Ramos (cell line): ENCODE data around the gene TMEM132D.

Source experiments
- in situ Hi-C: fragments of 300-500 bp; cut with MboI; formaldehyde crosslinking; loops from one replicate; pipeline ENCODE4 v1.14.3; 2022; ENCODE audit warnings: low sequenced_read_pairs; ENCODE audit not compliant: unreplicated experiment

Gene TMEM132D

DNA sequence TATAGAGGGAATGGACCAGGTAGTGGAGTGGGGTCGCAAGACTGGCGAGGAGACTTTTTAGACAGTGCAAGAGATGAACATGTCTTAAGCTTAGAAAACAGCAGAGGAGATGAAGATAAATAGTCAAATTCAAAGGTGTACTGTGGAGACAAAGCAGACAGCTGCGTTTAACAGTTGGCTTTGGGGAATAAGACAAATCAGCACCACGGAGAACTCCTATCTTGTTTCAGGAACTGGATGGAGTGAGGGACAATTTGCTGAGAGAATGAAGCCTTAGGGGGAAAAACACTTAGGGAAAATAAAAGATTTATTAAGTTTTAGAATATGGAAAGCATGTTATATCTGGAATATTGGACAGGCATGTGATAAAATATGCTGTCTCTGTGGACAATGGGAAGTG lies 591.8 kb downstream of the TMEM132D start:
- in situ Hi-C loops, result no loop called here

DNA sequence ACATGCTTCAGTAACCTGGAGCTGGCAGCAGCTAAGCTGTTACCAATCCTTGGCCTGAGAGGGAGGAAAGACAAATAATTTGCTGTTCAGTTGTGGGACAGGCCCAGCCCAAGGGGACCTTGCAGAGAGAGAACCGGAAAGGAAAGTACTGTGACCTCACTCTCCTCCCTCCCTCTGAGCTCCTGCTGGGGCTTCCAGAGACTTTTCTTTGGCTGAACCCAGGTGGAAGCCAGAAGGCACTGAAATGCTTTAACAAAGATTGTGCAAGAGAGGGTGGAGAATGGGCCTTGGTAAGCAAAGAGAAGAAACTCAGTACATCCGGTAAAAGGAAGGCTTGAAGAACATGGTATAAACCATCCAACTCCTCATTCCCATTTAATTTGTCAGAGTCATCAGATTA lies 593.5 kb downstream of the TMEM132D start:
- in situ Hi-C loops, result no loop called here

DNA sequence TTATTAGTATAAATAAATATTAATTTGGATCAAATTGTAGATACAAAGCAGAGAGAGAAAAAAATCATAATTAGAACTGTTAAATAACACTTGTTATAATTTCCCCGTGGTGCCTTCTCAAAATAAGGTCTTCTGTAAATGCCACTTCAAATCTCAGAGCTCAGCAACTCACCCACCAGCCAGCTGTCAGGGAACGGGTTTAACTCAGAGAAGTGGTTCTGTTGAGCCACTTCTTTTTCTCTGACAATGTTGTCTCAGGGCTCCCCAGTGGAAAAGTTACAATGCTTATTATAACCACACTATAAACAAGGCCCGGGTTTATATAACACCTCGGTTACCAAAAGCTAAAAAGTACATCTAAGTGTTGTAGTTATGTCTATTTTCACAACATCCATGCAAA lies 598.0 kb downstream of the TMEM132D start:
- in situ Hi-C loops, result no loop called here

DNA sequence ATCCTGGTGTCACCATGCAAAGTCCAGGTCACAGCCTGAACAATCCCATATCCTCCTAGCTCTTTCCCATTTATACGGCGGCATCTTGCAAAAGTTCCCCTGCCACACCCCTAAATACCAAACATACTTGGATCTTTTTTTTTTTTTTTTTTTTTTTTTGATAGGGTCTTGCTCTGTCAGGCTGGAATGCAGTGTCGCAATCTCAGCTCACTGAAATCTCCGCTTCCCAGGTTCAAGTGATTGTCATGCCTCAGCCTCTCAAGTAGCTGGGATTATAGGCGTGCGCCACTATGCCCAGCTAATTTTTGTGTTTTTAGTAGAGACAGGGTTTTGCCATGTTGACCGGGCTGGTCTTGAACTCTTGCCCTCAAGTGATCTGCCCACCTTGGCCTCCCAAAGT lies 599.3 kb downstream of the TMEM132D start:
- in situ Hi-C loops, result no loop called here

DNA sequence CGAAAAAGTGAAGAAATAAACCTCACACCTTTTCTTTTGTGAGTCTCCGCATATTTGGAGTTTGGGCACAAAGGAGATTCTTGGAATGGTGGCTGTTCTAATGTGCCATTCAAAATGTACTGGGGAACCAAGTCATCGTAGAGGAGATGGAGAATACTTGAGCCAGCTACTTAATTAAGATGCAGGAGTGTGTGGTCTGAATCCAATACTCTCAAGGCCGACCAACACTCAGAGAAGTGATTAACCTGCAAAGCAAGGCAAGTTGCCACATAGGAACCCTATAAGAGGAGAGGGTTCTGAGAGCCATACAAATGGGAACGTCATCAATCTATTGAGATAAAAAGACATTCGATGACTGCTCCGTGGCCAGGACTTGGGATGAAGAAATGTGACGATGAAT lies 603.8 kb downstream of the TMEM132D start:
- in situ Hi-C loops, result no loop called here

DNA sequence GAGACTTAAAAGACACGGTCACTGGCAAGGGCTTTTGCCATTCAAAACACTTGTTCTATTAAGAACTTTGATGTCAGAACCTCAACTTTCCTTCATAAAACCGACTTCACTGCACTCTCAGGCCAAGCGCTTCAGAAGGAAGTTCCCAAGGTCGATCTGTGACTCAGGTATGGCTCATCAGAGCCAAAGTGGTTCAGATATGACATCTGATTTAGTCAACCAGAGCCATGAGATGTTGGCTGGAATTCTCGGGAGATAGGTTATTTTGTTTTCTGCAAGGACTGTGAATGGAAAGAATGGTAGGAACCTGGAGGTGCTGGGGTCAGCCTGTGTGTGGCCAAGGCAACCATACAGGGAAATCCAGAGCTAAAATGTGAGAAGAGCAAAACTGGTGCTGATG lies 604.9 kb downstream of the TMEM132D start:
- in situ Hi-C loops, result no loop called here

DNA sequence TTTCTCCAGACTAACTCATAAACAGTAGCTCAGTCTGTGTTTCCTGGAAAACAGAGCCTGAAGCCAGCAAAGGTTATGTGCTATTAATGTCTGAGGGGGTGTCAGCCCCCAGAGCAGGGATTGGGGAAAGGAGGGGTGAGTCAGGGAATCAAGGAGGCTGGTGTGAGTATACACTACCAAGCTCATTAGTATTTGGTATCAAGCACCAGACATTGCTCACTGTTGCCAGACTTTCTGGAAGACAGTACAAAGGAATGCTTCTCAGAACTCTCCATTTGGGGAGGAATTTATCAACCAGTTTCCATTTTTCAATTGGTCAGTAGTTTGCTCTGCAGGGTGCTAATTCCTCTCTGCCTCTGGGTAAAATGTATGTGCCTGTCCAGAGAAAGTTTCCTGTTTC lies 607.2 kb downstream of the TMEM132D start:
- in situ Hi-C loops, result no loop called here

DNA sequence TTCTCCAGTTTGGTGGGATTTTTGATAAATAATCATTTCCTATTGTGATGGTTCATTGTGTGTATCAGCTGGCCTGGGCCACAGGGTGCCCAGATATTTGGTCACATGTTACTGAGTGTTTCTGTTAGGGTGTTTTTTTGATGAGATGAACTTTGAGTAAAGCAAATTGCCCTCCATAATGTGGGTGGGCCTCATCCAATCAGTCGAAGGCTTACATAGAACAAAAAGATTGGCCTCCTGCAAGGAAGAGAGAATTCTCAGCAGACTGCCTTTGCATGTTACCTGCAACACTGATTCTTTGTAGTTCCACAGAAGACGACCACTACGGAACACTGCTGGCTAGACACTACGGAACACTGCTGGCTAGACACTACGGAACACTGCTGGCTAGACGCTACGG lies 609.0 kb downstream of the TMEM132D start:
- in situ Hi-C loops, result no loop called here

DNA sequence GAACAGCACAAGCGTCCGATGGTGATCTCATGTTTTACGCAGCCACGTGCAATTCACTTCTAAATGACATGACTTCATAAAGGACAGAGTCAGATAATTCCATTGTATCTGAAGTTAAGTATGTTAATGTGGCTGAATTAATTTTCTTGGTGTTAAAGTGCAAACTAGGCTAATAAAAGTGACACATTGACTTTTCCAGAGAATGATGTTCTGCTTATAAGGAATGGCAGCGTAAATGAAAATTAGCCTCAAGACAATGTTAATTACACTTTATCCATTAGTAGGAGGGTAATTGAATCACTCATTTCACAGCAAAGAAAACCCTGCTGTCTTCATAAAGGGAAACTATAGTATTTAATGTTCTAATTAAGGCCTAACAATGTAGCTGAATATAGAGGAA lies 624.1 kb downstream of the TMEM132D start:
- in situ Hi-C loops, result no loop called here

DNA sequence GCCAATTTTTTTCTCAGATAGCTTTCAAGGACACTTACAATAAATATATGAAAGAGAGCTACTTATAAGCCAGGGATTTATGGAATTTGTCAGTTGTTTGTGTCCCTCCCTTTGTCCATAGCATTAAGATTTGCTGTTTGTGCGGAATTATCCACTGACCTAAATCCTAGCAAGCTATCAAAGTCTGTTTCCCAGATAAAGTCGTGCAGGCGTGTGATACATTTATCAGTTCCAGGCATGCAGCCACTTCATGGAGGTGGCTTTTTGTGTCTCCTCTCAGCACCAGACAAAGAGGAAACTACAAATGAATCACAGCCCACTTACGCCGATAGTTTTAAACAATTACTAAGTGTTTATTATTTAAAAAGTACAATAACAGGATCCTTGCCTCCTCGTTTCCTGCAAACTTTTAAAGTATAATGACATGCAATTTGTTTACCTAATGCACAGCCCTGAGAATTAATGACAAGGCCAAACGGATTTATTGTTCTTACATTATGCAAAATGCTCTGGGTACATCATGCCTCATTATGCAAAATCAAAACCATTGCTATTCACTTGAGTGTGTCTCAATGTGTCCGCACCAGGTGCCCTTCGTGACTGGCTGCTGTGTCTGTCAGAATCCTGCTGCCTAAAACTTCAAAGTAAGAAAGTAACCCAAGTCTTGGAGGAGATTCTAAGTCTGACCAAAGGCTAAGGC lies 627.3 kb downstream of the TMEM132D start:
- in situ Hi-C loops, result no loop called here

DNA sequence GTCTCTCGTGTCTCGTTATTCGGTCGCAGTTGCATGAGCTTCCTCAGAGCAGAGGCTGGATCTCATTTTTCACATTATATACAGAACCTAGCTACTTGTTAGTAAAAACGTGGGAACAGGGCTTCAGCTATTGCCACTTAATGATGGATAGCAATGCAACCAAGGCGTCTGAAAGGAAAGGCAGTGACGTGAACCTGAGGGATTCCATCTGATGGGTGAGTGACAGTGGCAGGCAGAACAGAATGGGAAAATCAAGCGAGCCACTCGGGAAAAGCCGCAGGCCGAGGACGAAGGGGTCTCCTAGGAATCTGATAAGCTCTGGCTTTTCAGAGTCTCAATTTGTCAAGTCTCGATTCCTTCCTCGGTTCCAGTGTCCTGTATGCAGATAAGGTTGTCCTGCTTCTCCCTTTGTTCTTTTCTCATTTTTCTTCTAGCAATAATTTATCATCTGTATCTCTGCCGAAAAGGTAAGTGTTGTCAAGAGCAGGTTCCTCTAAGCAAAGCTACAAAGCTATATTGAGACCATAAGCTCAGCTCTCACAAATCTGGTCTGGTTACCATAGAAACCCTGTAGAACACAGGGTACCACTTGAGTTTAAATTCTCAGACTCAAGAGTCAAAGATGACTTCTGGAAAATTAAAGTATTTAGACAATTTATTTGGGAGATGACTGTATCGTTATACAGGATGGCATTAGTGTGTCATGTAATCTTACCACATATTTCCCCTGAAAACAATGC lies 633.9 kb downstream of the TMEM132D start:
- in situ Hi-C loops, result no loop called here

DNA sequence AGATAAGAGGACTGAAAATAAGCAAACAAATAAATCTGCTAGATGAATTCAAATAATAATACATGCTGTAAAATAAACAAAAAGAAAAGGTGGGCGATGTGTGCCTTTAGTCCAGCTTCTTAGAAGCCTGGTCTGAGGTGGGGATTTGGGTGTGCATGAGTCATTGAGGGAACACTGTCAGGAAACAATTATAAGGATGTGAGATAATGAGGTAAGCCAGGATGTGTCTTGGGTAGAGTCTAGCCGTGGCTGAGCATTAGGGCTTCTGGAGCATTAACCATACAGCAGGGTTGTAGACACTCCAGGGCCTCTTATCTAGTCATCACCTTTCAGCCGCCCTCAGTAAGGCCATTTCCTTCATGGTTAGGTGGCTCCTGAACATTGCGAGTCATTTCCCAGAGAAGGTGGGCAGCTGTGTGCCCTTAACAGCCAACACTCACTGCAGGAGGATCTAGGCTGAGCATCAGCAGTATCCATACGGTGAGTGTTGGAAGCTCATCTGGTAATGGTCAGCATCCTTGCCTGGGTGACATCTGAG lies 645.0 kb downstream of the TMEM132D start:
- in situ Hi-C loops, result no loop called here

DNA sequence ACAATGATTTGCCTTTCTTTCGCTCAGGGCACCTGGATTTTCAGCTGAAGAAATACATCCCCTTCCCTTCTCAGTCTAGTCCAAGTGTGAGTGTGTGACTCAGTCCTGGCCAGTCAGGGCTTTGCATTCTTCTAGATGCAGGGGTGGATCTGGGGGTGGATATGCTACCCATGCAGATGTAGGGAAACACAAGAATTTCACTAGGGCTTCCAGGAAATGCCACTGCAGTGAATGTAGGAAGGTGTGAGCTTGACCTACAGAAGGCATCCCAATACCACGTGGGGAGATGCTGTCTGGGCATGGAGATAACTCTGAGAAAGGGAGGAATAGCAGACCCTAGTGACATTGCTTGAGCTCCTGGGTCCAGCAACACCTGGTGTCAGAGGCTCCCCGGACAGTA lies 646.3 kb downstream of the TMEM132D start:
- in situ Hi-C loops, result no loop called here

DNA sequence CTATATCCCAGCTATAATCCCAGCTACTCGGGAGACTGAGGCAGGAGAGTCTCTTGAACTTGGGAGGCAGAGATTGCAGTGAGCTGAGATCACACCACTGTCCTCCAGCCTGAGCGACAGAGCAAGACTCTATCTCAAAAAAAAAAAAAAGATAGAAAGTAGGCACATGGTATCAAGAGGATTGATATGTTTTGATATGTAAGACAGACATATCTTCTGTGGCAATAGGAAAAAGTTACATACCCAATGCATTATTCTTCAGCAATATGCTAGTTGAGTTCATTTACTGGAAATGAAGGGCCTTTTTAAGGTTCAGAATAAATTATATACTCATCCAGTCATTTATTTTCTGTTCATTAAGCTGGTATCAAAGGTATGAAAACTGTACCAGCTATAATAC lies 657.2 kb downstream of the TMEM132D start:
- in situ Hi-C loops, result no loop called here

DNA sequence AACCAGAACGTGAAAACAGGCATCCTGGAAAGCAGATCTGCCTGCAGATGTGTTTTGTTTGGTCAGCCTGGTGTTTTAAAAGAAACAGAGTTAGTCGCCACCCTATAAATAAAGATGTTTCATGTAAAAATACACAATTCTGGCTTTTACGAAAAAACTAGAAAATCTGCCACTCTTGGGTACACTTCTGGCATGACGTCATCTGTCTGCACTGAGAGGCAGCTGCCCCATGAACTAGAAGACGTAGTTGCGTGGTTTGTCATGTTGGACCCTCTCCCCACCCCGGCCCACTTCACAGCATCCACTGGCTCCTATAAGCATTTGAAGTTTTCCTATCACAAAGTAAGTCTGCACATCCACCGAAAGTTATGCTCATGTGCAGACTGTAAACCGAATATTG lies 658.1 kb downstream of the TMEM132D start:
- in situ Hi-C loops, result no loop called here

DNA sequence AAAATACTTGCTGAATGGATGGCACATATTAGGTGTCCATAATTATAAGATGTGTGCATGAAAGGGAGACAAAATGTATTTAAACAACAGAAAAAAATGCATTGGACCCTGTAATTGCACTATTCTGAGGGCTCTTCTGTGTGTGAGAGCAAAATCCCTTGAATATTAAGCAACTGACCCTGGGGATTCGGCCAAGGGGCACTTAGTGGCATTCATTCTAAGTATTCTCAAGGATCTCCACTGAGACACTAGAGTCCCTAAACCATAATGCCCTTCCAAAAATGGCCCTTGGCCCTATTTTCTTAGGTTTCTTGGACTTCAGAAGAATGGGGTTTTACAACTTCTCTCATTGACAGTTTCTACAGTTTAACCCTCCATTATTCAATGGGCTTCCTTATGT lies 662.0 kb downstream of the TMEM132D start:
- in situ Hi-C loops, result no loop called here

DNA sequence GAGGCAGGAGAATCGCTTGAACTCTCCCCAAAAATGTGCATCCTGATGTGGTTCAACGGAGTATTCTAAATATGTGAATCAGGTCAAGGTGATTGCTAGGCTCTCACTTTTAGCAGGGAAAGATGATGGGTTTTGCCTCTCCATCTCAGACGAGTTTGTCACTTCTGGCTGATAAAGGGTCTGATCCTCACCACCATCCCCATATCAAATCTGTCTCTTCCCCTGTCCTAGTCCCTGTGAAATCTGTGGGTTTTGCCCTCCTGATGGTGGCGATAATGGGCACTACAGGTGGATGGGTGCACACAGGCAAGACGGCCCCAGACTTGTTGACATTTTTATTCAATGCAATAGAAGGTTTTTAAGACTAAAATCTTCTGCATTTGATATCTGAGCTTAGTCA lies 665.9 kb downstream of the TMEM132D start:
- in situ Hi-C loops, result no loop called here

DNA sequence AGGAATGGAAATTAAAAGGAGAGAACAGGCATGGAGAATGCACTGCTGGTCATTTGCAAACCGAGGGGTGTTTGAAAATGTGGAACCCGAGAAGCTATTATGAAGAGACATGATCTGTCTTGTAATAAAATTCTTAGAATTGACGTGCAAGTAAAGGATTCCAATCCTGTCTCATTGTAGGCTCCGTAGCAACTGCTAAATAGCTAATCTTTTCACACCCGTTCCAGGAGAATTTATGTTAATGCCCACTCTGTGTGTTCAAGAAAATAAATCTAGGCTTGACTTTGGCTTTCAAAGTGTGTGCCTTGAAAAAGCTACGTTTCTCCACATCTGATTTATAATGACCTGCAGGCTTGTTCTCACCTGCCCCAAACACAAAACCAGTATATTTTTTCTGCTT lies 669.6 kb downstream of the TMEM132D start:
- in situ Hi-C loops, result no loop called here

DNA sequence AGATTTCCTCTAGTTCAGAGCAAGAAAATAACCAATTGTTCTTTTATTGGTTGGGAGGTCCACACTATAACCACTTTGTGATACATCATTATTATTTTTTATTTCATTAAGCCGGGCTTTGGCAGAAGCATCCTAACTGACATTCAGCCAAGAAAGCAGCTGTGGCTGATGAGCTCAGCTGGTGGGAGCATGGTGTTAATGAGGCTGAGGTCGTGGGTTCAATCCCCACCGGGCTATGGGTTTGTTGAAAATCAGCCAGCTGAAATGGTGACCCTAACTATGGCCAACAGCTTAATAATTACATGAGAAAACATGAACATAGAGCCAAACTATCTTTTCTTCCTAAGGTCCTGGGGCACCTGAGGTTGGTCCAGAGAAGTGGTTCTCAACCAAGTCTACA lies 672.3 kb downstream of the TMEM132D start:
- in situ Hi-C loops, result no loop called here

DNA sequence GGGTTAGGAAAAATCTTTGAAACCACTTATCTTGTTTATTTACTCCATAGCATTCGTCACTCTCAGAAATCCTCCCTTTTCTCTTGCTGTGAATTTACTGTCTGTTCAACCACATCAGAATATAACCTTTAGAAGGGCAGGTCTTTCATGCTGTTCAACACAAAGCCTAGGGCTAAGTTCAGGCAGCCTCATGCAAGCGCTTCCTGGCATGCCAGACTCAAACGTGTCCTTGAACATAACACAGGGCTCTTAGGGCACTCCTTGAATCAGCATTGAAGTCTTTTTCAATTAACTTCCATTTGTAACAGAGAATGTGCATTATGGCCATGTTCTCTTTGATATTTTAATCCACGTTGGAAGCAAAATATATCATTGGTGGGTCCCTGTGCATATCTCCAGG lies 672.8 kb downstream of the TMEM132D start:
- in situ Hi-C loops, result no loop called here

DNA sequence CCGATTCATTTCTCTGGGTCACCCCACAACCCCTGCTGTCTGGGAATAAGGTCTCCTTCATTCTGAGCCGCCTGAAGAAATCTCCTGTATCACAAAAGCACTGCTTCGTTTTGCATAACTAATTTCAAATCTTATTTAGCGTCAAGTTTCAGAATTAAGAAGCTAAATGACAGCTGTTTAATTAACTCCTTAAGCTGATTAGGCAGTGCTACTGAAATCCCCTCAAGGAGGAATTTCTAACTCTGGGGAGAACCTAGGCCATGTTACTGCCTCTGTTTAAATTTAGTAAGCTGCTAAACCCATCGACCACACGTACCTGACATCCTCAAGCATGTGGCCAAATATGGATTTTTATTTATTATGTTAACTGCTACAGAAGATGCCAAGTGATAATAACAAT lies 677.0 kb downstream of the TMEM132D start:
- in situ Hi-C loops, result no loop called here

DNA sequence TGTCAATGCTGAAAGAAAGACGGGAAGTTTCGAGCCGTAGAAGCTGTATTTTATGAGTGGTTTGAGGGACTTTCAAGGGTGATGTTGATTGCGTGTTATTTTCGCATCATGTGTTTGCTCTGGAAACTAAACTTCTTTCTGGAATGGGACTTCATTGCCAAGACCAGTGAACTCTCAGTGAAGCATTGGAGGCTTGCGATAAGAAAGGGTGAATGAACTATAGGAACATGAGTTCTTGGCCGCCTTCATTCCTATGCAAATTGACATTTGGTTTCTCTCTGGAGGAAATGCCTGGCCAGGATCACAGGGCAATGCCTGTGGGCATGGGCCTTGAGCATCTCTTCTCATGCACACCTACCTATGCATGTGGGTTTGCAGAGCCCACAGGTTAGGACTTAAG lies 677.8 kb downstream of the TMEM132D start:
- in situ Hi-C loops, result no loop called here
